CD4-positive, alpha-beta T cell treated with Interferon gamma for 1 hour (primary cell): ENCODE data around the gene PLEKHM2.

ENCODE experiments used
- DNase-seq: peaks from one replicate; pipeline ENCODE4 v3.0.0-alpha.2; 2020

PLEKHM2 gene

GRCh38 chr1:15761366-15762128 lies 77.4 kb downstream of the PLEKHM2 start:
- no peak for DNase-seq

GRCh38 chr1:15762546-15762945 lies 78.4 kb downstream of the PLEKHM2 start:
- DNase-seq: no peak

- DNase-seq: no peak
Measured at GRCh38 chr1:15764269-15764764, 80.2 kb downstream of the PLEKHM2 start.

DNA sequence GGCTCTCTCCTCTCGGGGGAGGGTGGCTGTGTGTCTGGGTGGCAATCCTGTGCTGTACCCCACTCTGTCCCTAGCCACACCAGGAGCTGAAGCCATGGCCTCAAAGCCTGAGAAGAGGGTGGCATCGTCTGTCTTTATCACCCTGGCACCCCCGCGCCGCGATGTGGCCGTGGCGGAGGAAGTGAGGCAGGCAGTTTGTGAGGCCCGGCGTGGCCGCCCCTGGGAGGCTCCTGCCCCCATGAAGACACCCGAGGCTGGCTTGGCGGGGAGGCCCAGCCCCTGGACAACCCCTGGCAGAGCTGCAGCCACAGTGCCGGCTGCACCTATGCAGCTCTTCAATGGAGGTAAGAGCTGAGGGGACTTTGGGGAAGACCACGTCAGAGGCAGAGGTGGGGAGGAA lies 80.8 kb downstream of the PLEKHM2 start:
- DNase-seq: no peak

- DNase-seq: no peak
Measured at GRCh38 chr1:15765495-15766194, 81.5 kb downstream of the PLEKHM2 start.

GRCh38 chr1:15767941-15768340 lies 83.8 kb downstream of the PLEKHM2 start:
- no peak for DNase-seq

DNA sequence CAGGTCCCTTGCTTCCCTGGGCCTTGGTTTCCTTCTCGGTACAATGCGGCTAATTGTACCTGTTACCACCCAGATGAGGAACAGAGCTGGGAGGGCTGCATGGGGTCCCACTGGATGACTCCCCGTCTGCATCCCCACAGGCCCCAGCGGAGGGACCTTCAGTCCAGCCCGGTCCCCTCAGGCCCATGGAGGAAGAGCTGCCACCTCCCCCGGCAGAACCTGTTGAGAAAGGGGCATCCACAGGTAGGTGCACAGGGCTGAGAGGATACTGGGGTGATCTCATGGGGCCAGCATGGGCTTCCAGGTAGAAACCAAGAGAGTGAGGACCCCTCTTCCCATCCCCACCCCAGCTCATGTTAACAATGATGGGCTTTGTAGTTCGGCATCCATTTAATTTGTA lies 84.3 kb downstream of the PLEKHM2 start:
- no peak for DNase-seq

- DNase-seq: no peak
Measured at GRCh38 chr1:15770313-15770962, 86.3 kb downstream of the PLEKHM2 start.

- no peak for DNase-seq
Measured at GRCh38 chr1:15771836-15772515, 87.9 kb downstream of the PLEKHM2 start.

- DNase-seq: no peak
Measured at GRCh38 chr1:15775706-15776105, 91.6 kb downstream of the PLEKHM2 start.

DNA sequence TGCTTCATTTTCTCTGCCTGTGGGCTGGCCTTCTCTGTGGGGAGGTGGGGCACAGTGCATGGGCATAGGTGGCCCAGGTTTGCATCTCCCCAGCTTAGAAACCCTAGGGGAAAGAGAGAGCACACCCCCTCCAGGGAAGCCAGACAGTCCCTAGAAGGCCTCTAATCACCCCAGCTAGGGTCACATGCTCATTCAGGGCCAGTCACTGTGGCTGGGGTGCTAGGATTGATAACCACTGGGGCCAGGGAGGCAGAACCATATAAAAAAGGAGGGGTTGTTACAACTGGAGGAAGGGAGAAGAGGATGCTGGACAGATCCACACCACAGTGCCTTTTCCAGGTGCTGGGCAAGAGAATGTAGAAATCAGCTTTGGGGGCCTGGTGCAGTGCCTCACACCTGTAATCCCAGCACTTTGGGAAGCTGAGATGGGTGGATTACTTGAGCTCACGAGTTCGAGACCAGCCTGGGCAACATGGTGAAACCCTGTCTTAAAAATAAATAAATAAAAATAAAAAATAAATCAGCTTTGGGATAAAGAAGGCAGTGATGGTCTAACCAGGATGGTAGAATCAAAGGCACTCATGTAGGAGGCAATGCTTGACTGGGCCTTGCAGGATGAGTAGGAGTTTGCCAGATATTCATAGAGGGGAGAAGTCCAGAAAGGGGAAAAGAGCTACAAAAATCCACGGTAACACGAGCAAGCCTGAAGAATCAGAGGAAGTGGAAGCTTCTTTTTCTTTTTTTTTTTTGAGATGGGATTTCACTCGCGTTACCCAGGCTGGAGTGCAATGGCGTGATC lies 94.0 kb downstream of the PLEKHM2 start:
- no peak for DNase-seq
